ENCODE data around the gene RC3H1. TPM values are rescaled to one million over a fixed set of nuclear protein-coding genes. Genes with fewer than 3 reads are reported as not detected.

The RC3H1 gene
- total and polyA plus RNA-seq, 9 of the 15 experiments (the other 6 are each of a cell fraction or from before 2014, with no cell fraction given): 2.4 to 31.7 (median 12.4) TPM

DNA sequence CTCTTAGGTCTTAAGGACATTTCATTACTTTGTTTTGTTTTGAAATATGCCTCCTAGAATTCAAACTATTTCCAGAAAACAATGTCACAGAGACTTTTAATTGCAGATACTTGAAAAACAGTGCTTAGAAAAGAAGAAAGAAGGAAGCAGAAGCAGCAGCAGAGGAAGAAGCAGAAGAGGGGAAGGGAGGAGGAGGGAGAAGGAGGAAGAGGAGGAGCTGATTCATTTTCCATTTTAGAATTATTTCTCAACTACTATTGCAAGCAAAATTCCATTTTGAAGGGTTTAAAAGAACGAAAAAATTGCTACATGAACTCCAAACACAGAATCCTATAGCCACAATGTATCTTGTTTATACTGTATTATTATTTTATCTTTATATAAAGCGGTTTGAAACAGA lies 13.9 kb downstream of the RC3H1 start:
- Histone ChIP-seq H3K27me3 (ENCODE audit: control insufficient read depth in 2 of 2, insufficient read depth in 2 of 2, low read length in 2 of 2) (no peaks in the 10 kb centered on the region), H3K4me3 (no peak overlapping the region), H3K9me1 (ENCODE audit: control insufficient read depth, insufficient read depth, low read length) (no peaks in the 10 kb centered on the region), H3K9me3 (replicated peaks; ENCODE audit: control insufficient read depth, insufficient read depth, low read depth, low read length) (no peaks in the 10 kb centered on the region), H4K20me1 (replicated peaks; ENCODE audit: control insufficient read depth, insufficient read depth, low read length) (no peaks in the 10 kb centered on the region; the same call in 1 of the 2 replicates), H3K27ac (ENCODE audit: extremely low read depth, low read depth, low read length) (no peak overlapping the region), H3K36me3 (ENCODE audit: control insufficient read depth, insufficient read depth, low read length) (peaks cover 30% of the 10 kb centered on the region; the same call in 2 of the 3 replicates), H3K79me2 (ENCODE audit: control insufficient read depth, insufficient read depth, low read length) (peaks cover 82% of the 10 kb centered on the region), H3K4me1 (replicated peaks in 1 of 2; ENCODE audit: control insufficient read depth in 2 of 2, insufficient read depth in 2 of 2, low read length in 2 of 2) (peaks cover 0 to 3% of the 10 kb centered on the region in 2 experiments; a peak in 3 of 5 replicates), H3K9ac (ENCODE audit: insufficient read depth in 1 of 2, low read depth in 2 of 2, low read length in 2 of 2) (no peak overlapping the region), H2AFZ (ENCODE audit: low read depth, low read length) (no peak overlapping the region), H3K4me2 (ENCODE audit: insufficient read depth, low read length) (no peak overlapping the region)
- ChIA-PET POLR2A (interaction anchor here (0.6 kb wide), 3 partner anchors 9 to 15 kb away, joined by 3 to 4 read pairs (median 3); no protein-coding TSS in a partner anchor), CTCF (ENCODE audit: low intra/inter-chr PET ratio) (no interaction called here)
- WGBS (ENCODE audit: insufficient coverage, low coverage, missing lambda C conversion rate): 82% methylated on average over 2 of the region's 2 CpGs
- FAIRE-seq: no peak
- in situ Hi-C loops (cut with MboI) (no loop called here), intact Hi-C loops (cut with micrococcal nuclease) (no loop called here)
- no peak for DNase-seq (ENCODE audit: extremely low read depth in 1 of 4, low spot score in 3 of 4)
- ATAC-seq: no peak
- BruUV-seq (replicated peaks): no TSS peak
- TF ChIP-seq NCOA2 (IDR thresholded peaks at IDR 0.05; ENCODE audit: partially characterized antibody in 2 of 2): no peak
- TF ChIP-seq HDGF (IDR thresholded peaks at IDR 0.05): no peak
- TF ChIP-seq ZSCAN29 (IDR thresholded peaks at IDR 0.05): no peak
- TF ChIP-seq, protein P1, sequence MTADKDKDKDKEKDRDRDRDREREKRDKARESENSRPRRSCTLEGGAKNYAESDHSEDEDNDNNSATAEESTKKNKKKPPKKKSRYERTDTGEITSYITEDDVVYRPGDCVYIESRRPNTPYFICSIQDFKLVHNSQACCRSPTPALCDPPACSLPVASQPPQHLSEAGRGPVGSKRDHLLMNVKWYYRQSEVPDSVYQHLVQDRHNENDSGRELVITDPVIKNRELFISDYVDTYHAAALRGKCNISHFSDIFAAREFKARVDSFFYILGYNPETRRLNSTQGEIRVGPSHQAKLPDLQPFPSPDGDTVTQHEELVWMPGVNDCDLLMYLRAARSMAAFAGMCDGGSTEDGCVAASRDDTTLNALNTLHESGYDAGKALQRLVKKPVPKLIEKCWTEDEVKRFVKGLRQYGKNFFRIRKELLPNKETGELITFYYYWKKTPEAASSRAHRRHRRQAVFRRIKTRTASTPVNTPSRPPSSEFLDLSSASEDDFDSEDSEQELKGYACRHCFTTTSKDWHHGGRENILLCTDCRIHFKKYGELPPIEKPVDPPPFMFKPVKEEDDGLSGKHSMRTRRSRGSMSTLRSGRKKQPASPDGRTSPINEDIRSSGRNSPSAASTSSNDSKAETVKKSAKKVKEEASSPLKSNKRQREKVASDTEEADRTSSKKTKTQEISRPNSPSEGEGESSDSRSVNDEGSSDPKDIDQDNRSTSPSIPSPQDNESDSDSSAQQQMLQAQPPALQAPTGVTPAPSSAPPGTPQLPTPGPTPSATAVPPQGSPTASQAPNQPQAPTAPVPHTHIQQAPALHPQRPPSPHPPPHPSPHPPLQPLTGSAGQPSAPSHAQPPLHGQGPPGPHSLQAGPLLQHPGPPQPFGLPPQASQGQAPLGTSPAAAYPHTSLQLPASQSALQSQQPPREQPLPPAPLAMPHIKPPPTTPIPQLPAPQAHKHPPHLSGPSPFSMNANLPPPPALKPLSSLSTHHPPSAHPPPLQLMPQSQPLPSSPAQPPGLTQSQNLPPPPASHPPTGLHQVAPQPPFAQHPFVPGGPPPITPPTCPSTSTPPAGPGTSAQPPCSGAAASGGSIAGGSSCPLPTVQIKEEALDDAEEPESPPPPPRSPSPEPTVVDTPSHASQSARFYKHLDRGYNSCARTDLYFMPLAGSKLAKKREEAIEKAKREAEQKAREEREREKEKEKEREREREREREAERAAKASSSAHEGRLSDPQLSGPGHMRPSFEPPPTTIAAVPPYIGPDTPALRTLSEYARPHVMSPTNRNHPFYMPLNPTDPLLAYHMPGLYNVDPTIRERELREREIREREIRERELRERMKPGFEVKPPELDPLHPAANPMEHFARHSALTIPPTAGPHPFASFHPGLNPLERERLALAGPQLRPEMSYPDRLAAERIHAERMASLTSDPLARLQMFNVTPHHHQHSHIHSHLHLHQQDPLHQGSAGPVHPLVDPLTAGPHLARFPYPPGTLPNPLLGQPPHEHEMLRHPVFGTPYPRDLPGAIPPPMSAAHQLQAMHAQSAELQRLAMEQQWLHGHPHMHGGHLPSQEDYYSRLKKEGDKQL (CRISPR knock-in tag; IDR thresholded peaks at IDR 0.05; ENCODE audit: borderline replicate concordance): no peak
- no peak for TF ChIP-seq ZNF318 (IDR thresholded peaks at IDR 0.05; ENCODE audit: borderline replicate concordance in 1 of 2, low read depth in 1 of 2)

All from K562 (cell line).